Fibroblast of pulmonary artery (primary cell): Measurements from ENCODE around the gene PGC.

Experiments
- DNase-seq: peaks from one replicate; pipeline ENCODE4 v3.0.0-alpha.2; 2010; ENCODE audit warnings: low read depth
- H3K4me3 ChIP-seq: replicated peaks from 2 replicates; pipeline ENCODE4 v1.5.1; 2011; ENCODE audit warnings: low read depth, mild to moderate bottlenecking, control low read depth, low read length, moderate library complexity
- CTCF ChIP-seq: IDR thresholded peaks from 2 replicates; pipeline ENCODE4 v1.5.1; 2011; ENCODE audit warnings: mild to moderate bottlenecking, control low read depth, low read length, inconsistent platforms; ENCODE audit errors: missing control alignments

The PGC gene

DNA sequence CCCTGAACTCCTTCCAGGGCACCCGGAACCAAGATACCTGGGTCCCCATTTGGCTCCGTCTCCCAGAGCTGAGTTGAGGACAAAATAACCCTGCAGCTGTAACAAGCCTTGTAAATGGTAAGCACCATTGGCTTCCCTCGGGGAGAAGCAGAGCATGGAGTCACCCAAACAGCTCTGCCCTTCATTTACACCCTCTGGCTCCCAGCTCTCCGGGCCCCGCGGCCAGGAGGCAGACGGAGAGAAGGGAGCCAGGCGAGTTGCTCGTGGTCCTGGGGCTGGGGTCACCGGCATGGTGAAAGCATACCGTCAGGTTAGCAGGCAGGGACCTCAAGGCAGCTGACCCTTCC lies 13.9 kb downstream of the PGC start:
- no peak for DNase-seq
- H3K4me3 ChIP-seq = peak overlapping the region; percentile 66
- no peak for TF ChIP-seq CTCF

DNA sequence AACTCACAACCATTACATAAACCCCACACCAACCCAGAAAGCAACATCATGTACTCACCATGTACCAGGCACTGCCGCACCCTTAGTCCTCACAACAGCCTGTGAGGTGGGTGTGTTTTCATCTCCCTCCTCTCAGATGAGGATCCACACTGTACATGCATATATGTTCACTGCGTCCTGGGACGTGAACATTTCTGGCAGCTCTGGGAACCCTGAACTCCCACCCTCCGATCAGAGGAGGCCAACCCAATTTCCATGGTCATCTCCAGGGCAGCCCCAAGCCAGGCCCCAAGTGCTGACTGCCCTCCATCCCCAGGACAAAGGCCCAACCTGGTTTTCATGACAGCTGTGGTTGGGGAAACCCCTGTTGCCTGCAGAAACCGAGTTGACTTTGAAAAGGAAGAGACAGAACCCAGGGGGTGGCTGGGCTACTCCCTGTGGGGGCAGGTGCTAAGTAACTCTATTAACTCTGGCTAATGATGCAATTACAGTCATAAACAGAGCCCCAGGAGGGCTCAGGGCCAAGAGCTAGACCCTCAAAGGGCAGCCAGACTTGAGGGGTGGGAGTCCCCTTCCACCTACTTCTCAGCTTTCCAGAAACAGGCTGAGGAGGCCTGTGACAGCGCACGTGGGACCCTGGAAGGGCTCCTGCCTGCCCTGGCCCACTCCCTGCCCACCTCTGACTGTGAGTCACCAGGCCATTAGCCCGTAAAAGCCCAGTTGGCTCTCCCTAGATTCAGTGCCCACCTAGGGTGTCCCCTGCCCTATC lies 14.4 kb downstream of the PGC start:
- peak overlapping the region; percentile 66 for H3K4me3 ChIP-seq
- DNase-seq = no peak
- TF ChIP-seq CTCF = no peak

DNA sequence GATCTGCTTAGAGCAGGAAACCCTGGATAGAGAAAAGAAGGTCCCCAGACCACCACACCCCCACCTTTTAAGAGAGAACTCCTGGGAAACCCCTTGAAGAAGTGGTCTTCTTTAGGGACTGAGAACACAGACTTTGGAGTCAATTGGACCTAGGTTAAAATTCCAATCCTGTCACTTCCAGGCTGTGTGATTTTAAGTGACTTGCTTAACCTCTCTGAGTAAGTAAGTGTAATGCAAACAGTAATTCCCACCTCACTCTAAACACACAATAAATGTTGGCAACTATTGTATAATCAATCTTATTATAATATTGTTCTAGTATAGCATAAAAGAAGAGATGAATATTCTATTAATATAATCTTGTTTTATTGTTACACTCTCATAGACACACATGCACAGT lies 15.0 kb downstream of the PGC start:
- no peak overlapping the region for H3K4me3 ChIP-seq
- DNase-seq = no peak
- no peak for TF ChIP-seq CTCF

DNA sequence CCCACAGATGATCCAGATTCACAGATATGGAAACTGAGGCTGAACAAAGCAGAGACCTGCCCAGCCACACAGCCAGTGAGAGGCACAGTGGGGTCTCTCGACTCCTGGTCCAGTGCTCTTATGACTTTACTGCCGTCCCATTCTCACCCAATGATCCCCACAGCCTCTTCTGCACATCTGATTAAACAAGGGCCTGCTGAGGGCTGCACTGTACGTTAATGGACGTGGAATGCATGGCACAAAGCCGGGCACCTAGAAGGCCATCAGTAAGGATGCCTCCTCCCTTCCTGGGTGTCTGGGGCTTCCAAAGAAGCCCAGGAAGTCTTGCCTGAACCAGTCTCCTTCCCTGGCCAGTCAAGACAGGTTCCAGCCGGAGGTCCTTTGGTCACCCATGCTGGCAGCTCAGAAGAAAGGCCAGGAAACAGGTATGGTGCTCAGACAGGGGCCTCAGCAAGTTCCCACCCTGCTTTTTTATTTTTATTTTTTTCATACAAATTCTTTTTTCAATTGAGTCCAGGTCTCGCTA lies 15.6 kb downstream of the PGC start:
- H3K4me3 ChIP-seq = no peak overlapping the region
- DNase-seq = no peak
- TF ChIP-seq CTCF = no peak

DNA sequence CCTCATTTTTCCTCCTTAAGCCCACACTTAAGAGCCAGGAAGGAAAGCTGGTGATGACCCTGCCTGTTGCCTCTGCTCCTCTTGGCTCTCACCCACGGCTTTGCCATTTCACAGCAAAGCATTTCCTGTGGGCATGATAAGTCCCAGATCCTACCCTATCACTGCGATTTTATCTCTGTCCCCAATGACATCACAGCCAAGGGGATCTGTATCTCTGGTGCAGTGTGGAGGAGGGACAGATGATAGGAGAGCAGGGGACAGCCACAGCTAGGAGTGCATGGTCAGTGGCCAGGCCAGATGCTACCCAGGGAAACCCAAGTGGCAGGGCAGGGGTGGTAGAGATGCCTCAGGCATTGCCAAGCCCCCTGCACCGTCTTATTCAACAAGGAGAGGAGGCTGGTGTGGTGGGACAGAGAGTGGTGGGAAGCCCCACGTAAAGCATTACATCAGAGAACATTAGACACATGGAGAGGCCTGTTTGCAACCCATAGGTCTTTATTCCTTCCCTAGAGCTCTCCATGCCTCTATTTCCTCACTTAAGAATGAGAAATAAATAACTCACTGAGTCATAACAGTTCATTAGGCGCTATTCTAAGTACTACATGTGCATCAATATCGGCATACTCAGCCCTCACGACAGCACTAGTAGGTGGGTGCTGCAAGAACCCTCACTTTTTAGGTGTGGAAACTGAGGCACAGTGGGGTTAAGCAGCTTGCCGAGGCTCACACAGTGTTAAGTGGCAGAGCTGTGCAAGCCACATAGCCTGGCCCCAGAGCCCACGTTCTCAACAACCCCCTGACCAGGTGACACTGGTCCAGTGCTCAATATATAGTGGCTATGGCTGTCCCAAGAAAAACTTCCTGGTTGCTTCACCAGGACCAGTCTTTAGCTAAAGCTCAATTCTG lies 16.4 kb downstream of the PGC start:
- H3K4me3 ChIP-seq = no peak overlapping the region
- TF ChIP-seq CTCF = no peak
- no peak for DNase-seq

- DNase-seq = no peak
- TF ChIP-seq CTCF = no peak
- H3K4me3 ChIP-seq = no peak overlapping the region
Measured at GRCh38 chr6:41729624-41730023, 17.6 kb downstream of the PGC start.
